Measurements from ENCODE around the gene MDM1. TPM values are rescaled to one million over a fixed set of nuclear protein-coding genes. Genes with fewer than 3 reads are reported as not detected.

MDM1 gene
- total RNA-seq, 1 experiment from 2014 or later = 22.2 TPM

DNA sequence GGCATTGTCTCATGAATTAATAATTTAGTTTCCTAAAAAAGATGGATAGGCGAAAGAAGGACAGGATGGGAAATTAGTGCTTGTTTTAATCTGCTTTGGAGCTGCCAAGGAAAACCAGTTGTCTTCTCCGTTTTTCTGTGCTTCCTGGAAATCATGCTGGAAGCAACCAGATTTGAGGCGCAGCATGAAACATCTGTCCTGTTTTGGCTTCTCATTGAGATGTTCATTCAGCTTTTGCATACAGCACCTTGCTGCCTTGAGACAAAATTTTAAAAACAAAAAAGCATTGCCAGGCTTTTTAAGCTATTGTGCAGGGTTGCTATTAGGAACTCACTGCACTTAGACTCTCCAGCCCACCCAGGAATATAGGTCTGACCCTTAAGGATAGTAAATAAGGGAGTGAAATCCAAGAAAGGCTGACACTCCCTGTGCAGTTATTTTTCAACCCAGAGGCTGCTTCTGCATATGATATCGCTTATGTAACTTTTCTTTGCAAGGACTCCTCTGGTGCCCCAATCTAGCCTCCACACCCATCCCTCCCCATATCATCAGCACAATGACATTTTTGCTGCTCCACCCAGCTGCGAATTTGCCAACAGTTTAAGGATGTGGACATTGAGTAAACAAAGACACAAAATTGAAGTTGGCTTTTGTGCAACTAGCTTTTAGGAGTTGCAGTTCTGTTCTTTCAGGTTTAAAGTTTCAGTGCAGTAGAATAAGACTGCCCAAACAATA, 46.9 kb upstream of the MDM1 start:
- Histone ChIP-seq H3K4me1 (no peaks in the 10 kb centered on the region), H3K9me3 (no peaks in the 10 kb centered on the region), H3K4me3 (ENCODE audit: low read depth, low read length) (no peak overlapping the region), H3K36me3 (ENCODE audit: control insufficient read depth, insufficient read depth, low read length) (no peaks in the 10 kb centered on the region), H3K27me3 (replicated peaks; ENCODE audit: control insufficient read depth, insufficient read depth, low read length) (no peaks in the 10 kb centered on the region)
- intact Hi-C loops (cut with micrococcal nuclease; ENCODE audit: unreplicated experiment) = no loop called here
- Mint-ChIP-seq H3K36me3 (ENCODE audit: insufficient read depth, unreplicated experiment) (no peaks in the 10 kb centered on the region), H3K4me3 (ENCODE audit: unreplicated experiment) (no peak overlapping the region), H3K9me3 (ENCODE audit: unreplicated experiment) (no peaks in the 10 kb centered on the region), H3K27ac (ENCODE audit: unreplicated experiment) (no peak overlapping the region), H3K27me3 (ENCODE audit: insufficient read depth, unreplicated experiment) (no peaks in the 10 kb centered on the region), H3K4me1 (ENCODE audit: low read depth, unreplicated experiment) (peaks cover 5% of the 10 kb centered on the region)
- BruUV-seq (replicated peaks) = no TSS peak
- ChIA-PET CTCF (no interaction called here), POLR2A (no interaction called here)
- peak in 1 of 2 experiments; percentile 11 for DNase-seq
- TF ChIP-seq, protein P1, sequence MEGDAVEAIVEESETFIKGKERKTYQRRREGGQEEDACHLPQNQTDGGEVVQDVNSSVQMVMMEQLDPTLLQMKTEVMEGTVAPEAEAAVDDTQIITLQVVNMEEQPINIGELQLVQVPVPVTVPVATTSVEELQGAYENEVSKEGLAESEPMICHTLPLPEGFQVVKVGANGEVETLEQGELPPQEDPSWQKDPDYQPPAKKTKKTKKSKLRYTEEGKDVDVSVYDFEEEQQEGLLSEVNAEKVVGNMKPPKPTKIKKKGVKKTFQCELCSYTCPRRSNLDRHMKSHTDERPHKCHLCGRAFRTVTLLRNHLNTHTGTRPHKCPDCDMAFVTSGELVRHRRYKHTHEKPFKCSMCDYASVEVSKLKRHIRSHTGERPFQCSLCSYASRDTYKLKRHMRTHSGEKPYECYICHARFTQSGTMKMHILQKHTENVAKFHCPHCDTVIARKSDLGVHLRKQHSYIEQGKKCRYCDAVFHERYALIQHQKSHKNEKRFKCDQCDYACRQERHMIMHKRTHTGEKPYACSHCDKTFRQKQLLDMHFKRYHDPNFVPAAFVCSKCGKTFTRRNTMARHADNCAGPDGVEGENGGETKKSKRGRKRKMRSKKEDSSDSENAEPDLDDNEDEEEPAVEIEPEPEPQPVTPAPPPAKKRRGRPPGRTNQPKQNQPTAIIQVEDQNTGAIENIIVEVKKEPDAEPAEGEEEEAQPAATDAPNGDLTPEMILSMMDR (IDR thresholded peaks at IDR 0.05; ENCODE audit: insufficient read depth in 1 of 2, low read depth in 1 of 2, low read length in 1 of 2, severe bottlenecking in 1 of 2, unreplicated experiment in 1 of 2) = no peak

DNA sequence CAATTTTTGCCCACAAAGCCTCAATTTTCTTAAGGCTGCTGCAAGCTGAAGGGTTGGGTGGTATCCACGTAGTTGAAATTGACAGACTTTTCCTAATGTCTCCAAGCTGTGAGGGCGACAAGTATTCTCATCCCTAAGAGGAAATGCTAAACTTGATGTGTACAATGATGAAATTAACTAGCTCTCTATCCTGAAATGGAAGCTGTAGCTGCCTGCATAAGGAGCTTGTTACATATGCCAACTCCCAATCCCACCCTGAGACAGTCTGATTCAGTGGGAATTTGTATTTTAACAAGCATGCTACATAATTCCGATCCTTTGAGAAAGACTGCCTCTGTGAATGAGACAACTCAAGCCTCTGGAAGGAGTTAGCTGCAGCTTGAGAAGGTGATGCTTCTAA, 45.7 kb upstream of the MDM1 start:
- Mint-ChIP-seq H3K27me3 (ENCODE audit: insufficient read depth, unreplicated experiment) (no peaks in the 10 kb centered on the region), H3K9me3 (ENCODE audit: unreplicated experiment) (no peaks in the 10 kb centered on the region), H3K4me1 (ENCODE audit: low read depth, unreplicated experiment) (peaks cover 5% of the 10 kb centered on the region), H3K36me3 (ENCODE audit: insufficient read depth, unreplicated experiment) (no peaks in the 10 kb centered on the region), H3K27ac (ENCODE audit: unreplicated experiment) (no peak overlapping the region), H3K4me3 (ENCODE audit: unreplicated experiment) (no peak overlapping the region)
- ChIA-PET CTCF (no interaction called here), POLR2A (no interaction called here)
- Histone ChIP-seq H3K36me3 (ENCODE audit: control insufficient read depth, insufficient read depth, low read length) (no peaks in the 10 kb centered on the region), H3K4me1 (no peaks in the 10 kb centered on the region), H3K4me3 (ENCODE audit: low read depth, low read length) (no peak overlapping the region), H3K9me3 (no peaks in the 10 kb centered on the region), H3K27me3 (replicated peaks; ENCODE audit: control insufficient read depth, insufficient read depth, low read length) (no peaks in the 10 kb centered on the region)
- TF ChIP-seq, protein P1 (IDR thresholded peaks at IDR 0.05; ENCODE audit: insufficient read depth in 1 of 2, low read depth in 1 of 2, low read length in 1 of 2, severe bottlenecking in 1 of 2, unreplicated experiment in 1 of 2) = no peak
- no TSS peak for BruUV-seq (replicated peaks)
- intact Hi-C loops (cut with micrococcal nuclease; ENCODE audit: unreplicated experiment) = no loop called here
- no peak for DNase-seq

DNA sequence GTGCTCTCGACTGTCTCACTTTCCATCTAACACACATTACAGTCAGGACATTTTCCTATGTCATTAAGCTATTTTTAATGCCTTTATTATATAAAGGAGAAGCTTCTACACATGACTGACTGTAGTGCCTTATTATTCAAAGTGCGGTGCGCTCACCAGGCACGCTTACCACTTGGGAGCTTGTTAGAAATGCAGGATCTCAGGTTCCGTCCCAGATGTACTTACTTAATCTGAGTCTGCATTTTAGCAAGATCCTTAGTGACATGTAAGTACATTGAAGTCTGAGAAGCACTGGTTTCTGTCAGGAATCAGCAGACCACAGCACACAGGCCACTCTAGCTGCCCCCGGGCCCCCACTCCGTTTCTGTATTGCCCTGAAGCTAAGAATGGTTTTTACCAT, 44.7 kb upstream of the MDM1 start:
- TF ChIP-seq, protein P1 (IDR thresholded peaks at IDR 0.05; ENCODE audit: insufficient read depth in 1 of 2, low read depth in 1 of 2, low read length in 1 of 2, severe bottlenecking in 1 of 2, unreplicated experiment in 1 of 2) = no peak
- no peaks in the 10 kb centered on the region for H3K36me3 Mint-ChIP-seq (ENCODE audit: insufficient read depth, unreplicated experiment)
- intact Hi-C loops (cut with micrococcal nuclease; ENCODE audit: unreplicated experiment) = no loop called here
- H3K27ac Mint-ChIP-seq (ENCODE audit: unreplicated experiment) = no peak overlapping the region
- ChIA-PET CTCF (no interaction called here), POLR2A (no interaction called here)
- no peaks in the 10 kb centered on the region for H3K27me3 ChIP-seq (replicated peaks; ENCODE audit: control insufficient read depth, insufficient read depth, low read length)
- no peaks in the 10 kb centered on the region for H3K27me3 Mint-ChIP-seq (ENCODE audit: insufficient read depth, unreplicated experiment)
- no peaks in the 10 kb centered on the region for H3K4me1 ChIP-seq
- no peaks in the 10 kb centered on the region for H3K9me3 ChIP-seq
- no peaks in the 10 kb centered on the region for H3K9me3 Mint-ChIP-seq (ENCODE audit: unreplicated experiment)
- no TSS peak for BruUV-seq (replicated peaks)
- peaks cover 5% of the 10 kb centered on the region for H3K4me1 Mint-ChIP-seq (ENCODE audit: low read depth, unreplicated experiment)
- no peak for DNase-seq
- no peak overlapping the region for H3K4me3 Mint-ChIP-seq (ENCODE audit: unreplicated experiment)
- H3K4me3 ChIP-seq (ENCODE audit: low read depth, low read length) = no peak overlapping the region
- H3K36me3 ChIP-seq (ENCODE audit: control insufficient read depth, insufficient read depth, low read length) = no peaks in the 10 kb centered on the region
